Measurements from ENCODE around the gene CDK18.

Gene CDK18

DNA sequence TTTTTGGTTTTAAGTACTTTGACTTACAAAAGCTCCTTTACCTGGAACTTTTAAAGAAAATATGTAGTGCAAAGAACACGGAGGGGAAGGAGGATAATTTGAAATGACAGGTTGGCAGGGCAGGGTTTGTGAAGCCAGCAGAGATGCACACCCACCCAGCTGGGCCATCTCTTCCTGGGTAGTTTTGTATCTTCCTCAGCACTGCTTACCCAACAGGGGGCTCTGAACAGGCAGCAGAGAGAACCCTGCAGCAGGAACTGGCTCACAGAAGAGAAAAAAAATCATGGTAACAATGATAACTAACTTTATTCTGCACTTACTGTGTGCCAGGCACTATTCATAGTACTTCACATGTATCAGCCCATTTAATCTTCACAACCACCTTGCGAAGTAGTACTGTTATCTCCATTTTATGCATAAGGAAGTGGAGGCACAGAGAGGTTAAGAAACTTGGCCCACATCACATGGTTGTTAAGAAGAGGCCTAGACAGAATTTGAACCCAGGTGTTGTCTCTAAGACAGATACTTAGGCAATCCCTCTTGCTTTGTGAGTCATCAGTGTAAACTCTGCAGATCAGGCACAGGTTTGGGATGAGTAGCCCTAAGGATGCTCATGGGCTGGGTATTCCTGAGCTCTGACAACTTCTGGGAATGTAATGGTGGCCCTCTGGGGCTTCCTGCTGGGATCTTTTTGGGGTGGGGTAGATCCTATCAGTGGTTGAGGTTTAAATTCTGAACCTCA lies 66.5 kb downstream of the CDK18 start:
- DNase-seq (ENCODE audit: low read depth), result no peak

GRCh38 chr1:205571747-205572146 lies 67.3 kb downstream of the CDK18 start:
- no peak for DNase-seq (ENCODE audit: low read depth)

DNA sequence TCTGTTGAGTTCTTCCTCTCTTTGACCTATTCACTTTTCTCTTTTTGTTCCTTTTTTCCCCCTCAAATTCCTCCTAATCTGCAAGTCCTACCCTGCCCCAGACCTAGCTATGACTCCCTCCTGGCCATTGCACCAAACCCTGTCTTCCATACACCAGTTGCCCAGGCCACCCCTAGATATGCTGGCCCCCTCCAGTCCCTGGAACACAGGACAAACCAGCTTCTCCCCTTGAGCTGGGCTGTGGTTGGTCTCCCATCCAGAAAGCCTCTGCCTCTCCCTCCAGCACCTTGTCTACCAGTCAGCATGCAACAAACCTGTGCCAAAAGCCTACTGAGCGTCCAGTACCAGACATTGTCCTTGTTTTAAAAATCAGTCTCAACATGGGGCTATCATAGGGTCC lies 68.0 kb downstream of the CDK18 start:
- DNase-seq (ENCODE audit: low read depth), result no peak

DNA sequence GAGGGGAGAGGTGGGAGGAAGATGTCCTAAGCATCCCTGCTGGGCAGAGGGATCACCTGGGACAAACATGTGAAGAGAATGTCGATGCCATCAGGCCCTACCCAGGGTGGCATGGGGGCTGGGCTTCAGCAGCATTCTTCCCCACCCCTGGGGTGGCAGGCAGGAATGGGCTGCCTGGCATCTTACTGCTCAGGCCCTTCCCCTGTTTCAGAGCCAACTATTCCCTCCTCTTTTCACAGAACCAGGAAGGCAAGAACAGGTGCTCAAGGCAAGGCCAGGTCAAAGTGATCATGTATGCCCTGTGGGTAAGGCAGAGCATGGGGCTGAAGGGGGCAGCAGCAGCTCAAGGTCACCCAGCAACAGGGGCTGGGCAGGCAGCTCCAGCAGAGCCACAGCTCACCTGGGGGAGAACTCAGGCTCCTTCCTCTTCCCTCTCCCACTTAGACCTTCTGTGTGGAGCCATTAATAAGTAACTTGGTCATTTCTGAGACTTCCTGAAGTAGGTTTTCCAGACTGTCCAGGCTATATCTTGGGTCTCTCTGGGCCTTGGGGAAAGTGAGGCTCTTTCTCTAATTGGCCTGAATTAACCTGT lies 70.9 kb downstream of the CDK18 start:
- DNase-seq (ENCODE audit: low read depth), result no peak

GRCh38 chr1:205576011-205576410 lies 71.5 kb downstream of the CDK18 start:
- no peak for DNase-seq (ENCODE audit: low read depth)

DNA sequence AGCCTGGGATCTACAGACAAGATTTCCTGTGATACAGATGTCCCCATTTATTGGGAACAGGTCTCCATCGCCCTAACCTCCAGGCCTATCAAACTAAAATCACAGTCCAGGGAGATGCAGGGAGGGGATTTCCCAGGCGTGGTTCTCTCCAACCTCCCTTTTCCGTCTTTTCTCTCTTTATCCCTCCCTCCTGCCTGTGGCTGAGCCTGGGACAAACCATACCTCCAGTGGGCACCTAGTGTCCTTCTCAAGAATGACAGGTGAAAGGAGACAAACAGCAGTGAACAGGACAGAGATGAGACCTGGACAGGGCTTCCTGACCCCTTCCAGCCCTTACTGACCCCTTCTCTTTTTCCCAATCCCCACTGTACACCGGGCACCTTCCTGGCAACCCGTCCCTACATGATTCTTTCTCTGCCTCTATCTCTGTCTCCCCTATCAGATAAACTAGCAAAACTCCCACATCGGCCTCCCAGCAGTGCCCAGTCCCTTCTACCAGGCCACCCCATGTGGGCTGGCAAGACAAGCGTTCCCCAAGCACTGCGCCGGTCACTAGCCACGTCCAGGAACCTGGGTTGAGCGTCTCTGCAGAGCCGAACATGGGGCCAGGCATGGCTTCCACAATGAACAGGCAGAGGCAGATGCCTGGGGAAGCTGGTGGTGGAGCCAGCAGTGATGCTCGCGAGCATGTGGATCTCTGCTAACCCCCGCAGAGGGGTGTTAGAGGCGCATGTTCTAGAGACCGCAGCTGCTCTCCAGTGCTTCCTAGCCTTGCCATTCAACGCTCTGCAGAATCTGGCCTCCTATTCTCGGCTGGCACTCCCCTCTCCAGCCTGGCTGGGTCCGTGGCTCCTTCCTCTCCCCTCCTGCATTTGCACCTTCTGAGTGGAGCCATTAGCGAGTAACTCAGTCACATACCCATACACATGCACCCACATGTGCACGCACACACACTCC lies 72.6 kb downstream of the CDK18 start:
- no peak for DNase-seq (ENCODE audit: low read depth)

GRCh38 chr1:205577874-205578658 lies 73.6 kb downstream of the CDK18 start:
- no peak for DNase-seq (ENCODE audit: low read depth)

DNA sequence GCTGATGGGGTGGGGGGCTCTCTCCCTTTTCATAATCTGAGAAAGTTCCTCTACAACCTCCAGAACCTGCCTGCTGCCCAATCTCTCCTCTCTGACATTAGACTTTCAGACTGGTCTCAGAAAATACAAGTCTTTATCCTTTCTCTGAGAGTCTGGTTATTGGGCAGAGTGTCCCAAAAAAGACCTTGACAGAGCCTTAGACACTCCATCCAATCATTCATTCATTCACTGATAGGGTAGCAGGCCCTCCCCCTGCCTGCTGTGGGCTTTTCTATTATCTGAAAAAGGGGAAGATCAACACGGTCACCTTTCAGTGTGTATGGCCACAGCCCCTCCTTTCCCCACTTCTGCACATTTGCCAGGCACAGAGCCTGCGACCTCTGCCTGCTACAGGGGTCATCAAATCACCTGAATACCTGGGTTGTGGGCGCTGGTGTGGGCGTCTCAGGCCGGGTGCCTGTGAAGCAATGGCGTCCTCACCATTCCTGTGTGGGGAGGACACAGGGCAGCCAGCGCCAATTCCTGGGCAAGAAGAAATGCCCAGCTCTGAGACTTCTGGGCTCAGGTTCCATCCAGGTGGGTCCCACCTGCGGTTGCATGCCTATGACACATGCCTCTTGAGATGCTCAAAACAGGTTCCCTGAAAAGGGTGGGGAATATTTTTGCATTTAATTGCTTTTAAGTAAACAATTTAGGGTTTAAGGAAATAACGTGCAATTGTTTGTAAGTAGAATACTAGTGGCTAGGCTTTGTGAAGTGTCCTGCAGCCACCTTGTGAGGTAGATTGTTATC lies 74.5 kb downstream of the CDK18 start:
- DNase-seq (ENCODE audit: low read depth), result no peak

GRCh38 chr1:205579711-205580110 lies 75.2 kb downstream of the CDK18 start:
- DNase-seq (ENCODE audit: low read depth), result no peak

- no peak for DNase-seq (ENCODE audit: low read depth)
These were observed 75.9 kb downstream of the CDK18 start for GRCh38 chr1:205580140-205580922.

DNA sequence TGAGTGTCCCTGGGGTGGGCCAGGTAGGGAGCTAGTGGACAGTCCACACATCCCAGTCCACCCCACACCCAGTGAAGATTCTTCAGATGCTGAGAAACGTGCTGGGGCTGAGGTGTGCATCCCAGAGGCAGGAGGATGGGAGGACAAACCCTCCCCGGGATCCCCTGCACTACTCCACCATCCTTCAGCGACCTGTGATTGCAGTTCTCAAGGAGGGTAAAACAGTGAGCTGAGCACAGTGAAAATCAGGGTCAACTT lies 76.4 kb downstream of the CDK18 start:
- no peak for DNase-seq (ENCODE audit: low read depth)

DNA sequence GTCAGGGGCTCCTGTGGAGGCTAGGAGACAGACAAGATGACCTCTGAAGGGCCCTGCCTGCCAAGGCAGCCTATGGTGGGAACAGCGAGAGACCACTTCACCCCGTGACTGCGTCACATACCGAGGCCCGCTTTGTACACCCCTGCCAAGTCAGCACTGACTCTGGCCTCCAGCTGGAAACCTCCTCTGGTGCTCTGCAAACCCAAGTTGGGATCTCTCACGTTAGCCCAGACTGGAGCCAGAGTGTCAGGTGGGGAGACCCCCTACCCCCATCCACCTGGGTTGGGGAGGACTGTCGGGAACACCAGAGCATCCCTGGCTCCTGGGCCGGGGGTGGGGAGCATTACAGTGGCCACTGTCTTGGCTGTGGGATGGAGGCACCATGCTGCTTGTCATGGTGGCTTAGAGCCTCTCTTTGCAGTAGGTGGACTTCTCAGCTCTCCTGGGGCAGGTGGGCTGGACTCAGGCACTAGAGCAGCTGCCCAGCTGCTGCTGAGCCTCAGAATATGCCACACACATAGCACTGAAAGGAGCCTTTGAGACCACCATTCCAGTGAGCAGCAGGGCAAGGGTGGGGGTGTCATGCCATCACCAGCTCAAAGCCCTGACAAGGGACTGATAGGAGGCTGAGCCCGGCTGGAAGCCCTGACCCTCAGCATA lies 77.0 kb downstream of the CDK18 start:
- no peak for DNase-seq (ENCODE audit: low read depth)

DNA sequence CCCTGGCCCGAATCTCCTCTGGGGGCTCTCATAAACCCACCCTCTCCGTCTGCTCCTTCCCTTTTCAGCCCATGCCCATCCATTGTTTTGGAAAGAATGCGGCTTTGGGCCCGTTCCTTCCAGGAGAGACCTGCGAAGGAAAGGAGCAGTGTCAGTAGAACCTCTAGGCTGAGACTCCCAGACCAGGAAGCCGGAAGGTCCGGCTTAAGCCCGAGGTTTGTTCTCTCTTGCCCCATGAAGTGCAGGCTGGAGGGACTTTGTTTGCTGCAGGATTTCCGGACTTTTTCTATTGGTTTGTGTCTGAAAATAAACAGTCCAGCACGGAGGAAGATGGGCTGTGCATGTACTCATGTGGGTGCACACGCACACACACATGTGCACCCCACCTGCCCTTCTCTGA lies 77.6 kb downstream of the CDK18 start:
- DNase-seq (ENCODE audit: low read depth), result no peak
